ENCODE data around the gene APCDD1L.

APCDD1L gene

GRCh38 chr20:58515233-58516212 lies at the start of gene APCDD1L:
Gene APCDD1L, minus strand, starts transcription at chr20:58515399. Its CDS starts 692 bp downstream, at chr20:58514707.
- DNase-seq (ENCODE audit: low read depth, low spot score), result no peak

DNA sequence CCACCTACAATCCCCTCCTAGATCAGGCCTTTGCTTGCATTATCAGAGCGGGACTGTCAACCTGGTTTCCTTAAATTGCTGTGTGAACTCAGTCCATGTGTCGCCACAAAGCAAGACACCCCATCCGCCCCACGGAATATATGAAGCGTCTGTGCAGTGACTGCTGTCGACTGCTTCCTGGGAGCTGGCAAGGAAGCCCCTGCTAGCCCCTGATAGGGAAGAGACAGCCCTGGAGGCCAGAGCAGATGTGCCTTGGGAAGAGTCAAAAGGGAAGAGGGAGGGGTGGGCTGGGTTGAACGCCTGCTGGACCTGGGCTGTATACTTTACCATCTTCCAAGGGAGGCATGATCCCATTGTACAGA lies 44.1 kb upstream of the APCDD1L start:
- DNase-seq (ENCODE audit: low read depth, low spot score), result no peak

DNA sequence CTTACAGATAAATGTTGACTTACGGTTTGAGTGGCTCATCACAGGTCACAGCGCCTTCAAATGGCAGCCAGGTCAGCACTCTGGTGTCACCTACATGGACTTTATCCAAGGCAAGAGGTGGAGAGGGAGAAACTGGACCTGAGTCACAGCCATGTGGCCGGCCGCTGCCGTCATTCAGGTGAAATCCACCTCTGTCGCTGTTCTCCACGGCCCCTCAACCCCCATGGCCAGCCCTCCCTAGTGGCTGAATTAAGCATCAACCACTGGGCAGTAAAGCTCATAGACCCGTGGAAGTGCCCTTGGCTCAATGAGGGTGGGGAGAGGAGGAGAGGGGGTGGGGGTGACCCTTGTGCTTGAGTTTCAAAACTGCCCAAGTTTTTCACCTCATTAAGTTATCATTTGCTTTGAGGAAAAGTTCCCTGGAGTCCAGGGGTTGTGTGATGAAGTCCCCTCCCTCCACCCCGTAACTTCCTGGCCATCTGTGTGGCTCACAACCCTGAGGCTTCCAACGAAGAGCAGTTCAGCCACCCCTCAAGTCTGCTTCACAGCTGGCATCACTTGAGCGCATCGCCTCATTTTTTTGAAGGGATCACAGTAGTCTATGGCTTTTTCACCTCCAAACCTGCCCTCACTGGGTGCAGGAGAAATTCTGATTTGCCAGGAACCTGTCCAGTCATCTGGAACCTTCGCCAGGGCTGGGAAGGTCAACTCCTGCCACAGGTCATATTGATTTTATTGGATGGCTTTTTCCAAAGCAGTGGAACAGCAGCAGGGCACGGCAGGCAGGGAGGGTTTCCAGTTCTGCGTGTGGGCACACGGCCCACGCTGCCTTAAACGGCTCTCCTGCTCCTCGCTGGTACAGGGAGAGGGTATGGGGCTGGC lies 43.5 kb upstream of the APCDD1L start:
- no peak for DNase-seq (ENCODE audit: low read depth, low spot score)

DNA sequence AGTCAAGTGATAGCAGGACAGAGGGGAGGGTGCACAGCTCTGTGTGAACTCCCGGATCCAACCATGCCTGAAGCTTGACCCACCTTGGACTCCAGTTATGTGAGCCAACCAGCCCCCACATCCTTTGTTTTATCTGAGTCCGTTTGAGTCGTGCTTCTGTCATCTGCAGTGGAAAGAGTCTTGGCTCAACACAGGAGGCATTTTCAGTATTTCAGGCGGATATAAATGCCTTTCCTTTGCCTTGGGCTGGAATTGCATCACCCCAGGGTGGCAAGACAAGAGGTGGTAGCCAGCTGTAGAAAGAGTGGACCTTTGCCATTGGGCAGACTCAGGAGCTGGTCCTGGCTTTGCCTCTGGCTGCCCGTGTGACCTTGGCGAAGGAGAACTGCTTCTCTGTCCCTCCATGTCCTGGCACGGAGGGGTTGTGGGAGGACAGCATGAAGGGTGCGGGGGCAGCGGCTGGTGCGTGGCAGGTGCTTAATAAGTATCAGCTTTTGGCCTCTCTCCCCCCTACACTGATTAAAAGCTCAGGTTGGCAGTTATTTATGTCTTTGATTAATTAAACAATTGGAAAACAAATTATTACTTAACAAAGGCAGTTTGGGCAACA lies 42.6 kb upstream of the APCDD1L start:
- no peak for DNase-seq (ENCODE audit: low read depth, low spot score)

GRCh38 chr20:58556961-58557360 lies 41.8 kb upstream of the APCDD1L start:
- no peak for DNase-seq (ENCODE audit: low read depth, low spot score)

- DNase-seq (ENCODE audit: low read depth, low spot score), result no peak
Observed at GRCh38 chr20:58555078-58555765, 40.0 kb upstream of the APCDD1L start.

GRCh38 chr20:58554541-58554940 lies 39.3 kb upstream of the APCDD1L start:
- DNase-seq (ENCODE audit: low read depth, low spot score), result no peak

DNA sequence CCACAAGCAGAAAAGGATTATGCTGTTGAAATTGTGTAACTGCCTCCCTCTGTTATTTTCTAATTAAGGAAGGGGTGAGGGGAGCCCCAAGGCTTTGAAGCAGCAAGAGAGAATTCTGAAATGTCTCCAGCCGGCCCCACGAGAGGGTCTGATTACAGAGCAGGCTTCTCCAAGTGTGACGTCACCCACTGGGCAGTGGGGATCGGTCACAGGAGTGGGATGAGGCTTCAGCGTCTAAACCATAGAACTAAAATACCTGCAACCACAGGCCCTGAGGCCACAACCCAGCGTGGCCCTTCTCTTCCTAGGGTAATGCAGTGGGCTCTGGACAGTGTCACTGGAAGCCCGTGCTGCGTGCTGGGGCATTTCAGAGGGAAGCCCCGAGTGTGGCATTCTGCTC lies 38.6 kb upstream of the APCDD1L start:
- DNase-seq (ENCODE audit: low read depth, low spot score), result no peak

- no peak for DNase-seq (ENCODE audit: low read depth, low spot score)
Observed at GRCh38 chr20:58553166-58553696, 38.0 kb upstream of the APCDD1L start.

DNA sequence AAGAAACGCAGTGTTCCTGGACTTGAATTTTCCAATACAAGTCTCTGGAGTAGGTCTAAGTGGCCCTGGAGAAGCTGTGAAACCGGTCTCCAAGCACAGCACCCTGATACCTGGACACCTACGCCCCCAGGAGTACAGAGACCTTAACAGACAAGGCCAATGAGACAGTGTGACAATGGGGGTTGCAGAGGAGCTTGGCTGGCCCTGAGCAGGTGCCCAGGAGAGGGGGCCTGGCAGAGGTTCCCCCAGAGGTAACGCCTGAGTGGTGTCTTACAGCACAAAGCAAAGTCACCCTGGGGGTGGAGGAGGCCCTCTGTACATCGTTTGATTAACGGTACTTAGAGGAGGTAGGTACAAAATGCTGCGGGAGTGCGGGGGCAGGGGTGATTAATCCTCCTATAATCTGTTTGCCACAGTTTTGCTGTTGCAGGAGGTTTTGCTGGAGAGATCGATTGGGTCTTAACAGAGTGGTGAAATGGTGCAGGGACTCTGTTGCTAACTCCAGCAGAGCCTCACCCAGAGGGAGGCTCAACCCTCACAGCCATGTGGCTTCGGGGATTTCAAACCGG lies 37.3 kb upstream of the APCDD1L start:
- DNase-seq (ENCODE audit: low read depth, low spot score), result no peak

DNA sequence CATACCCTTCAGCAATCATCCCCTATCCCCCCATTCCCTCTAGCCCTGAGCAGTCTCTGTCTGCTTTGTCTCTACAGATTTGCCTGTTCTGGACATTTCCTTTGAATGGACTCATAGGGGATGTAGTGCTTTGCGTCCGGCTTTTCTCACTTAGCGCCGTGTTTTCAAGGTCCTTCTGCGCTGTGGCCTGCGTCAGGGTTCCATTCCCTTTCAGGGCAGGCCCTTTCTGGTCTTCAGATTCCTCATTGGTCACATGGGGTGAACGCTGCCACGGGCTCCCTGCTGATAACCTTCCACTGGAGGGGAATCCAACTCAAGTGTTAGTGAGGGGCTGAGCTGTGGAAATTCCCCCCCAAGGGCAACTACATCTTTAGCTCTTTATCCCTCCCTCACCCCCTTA lies 36.4 kb upstream of the APCDD1L start:
- DNase-seq (ENCODE audit: low read depth, low spot score), result no peak

- no peak for DNase-seq (ENCODE audit: low read depth, low spot score)
Observed at GRCh38 chr20:58550275-58551059, 35.3 kb upstream of the APCDD1L start.

DNA sequence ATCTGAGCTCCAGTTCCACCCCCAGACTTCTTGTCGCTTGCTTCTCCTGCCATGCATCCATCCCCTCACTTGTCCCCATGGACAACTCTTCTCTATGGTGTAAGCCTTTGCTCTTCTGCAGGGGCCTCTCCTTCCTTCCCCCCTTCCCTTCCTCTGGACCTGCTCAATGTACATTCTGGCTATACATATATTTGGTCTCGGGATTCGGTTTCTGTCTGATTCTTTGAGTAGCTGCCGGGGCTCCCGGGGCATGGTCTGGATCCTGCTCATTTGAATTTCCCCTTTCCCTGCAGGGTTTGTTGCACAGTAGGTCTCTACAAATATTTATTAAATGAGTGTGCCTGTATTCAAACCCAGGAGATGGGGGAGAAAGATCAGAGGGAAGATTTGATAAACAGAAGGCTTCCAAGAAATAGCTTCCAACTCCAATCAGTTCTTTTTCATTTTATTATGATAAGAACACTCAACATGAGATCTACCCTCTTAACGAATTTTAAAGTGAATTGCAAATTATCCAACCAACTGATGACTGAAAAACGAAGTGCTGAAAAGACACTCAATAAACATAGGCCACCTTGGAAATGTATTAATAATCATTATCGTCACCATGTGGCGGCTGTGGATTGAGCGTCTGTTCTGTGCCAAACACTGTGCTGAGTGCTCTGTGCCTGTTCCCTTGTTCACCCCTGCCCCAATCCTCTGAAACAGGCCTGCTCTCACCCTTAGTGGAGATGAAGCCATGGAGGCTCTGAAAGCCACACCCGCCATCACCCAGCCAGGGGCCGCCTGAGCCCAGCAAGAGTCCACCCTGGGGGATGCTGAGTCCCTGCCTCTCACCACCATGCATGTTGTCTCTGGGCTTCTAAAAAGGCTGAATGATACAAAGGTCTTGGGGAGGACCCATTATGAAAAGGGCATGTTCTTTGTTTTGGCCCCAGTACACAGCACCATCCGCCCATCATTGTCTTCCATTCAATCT lies 34.3 kb upstream of the APCDD1L start:
- no peak for DNase-seq (ENCODE audit: low read depth, low spot score)

DNA sequence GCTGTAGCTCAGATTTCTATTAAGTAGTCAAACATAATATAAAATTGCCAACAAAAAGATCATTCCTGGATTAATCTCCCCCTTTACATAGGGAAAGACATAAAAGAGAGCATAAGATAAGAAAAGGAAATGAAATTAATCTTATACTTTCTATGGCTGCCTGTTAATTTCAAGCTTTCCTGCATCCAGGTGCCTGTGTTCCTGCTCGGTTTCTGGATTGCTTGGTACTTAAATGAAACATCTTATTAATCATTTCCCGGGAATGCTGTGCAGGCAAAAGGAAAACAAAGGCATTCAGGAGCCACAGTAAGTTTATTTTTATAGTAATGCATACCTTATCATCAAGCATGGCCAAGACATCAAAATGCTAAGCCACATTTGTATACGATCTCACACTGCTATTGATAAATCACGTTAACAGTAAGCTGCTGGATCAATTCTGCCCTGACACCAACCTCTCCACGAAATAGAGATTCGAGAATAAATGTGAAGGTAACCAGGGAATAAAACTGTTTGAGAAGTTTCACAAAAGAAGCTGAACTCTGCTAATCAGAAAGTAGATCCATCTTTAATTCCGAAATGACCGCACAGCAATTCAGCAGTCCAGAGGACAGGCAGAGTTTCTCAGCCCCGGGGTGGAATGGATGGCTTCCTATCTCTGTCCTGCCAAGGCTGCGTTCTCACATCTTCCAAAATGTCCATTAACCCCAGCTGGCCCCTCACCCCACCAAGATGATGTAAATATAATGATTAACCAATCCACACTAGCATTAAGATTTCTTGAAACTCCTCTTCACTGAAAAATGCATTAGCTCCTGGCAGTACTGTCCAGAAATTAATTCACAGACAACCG lies 32.6 kb upstream of the APCDD1L start:
- no peak for DNase-seq (ENCODE audit: low read depth, low spot score)

- no peak for DNase-seq (ENCODE audit: low read depth, low spot score)
Observed at GRCh38 chr20:58546756-58547622, 31.8 kb upstream of the APCDD1L start.

DNA sequence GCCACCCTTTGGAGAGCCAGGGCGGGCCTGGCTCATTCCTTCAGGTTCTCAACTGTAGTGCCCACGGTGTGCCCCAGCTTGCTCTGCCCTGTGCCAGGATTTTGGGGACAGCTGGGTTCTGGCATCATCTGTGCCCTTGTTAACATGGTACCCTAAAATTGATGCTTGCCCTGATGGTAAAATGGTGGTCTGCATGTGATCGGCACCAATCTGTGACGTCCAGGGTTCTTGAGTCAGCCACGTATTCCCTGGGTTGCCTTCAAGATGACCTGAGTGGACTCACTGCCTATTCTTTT lies 31.2 kb upstream of the APCDD1L start:
- DNase-seq (ENCODE audit: low read depth, low spot score), result no peak

All from smooth muscle cell of the brain vasculature (primary cell).